Peyer's patch (tissue), 4 donors: Measurements from ENCODE around the gene BMF. TPM values are rescaled to one million over a fixed set of nuclear protein-coding genes. Genes with fewer than 3 reads are reported as not detected.

Experiments
- DNase-seq, 3 donors: peaks; one replicate each; pipeline ENCODE4 v3.0.0-alpha.2; 2017 to 2019
- H3K27ac ChIP-seq, 4 donors: fragments of 200-600 bp; sonication (generic); one replicate each; pipeline ENCODE4 v1.5.1; 2016 to 2019
- H3K27me3 ChIP-seq, 2 donors: fragments of 200-600 bp; sonication (generic); one replicate each; pipeline ENCODE4 v1.5.1; 2019
- H3K36me3 ChIP-seq, 3 donors: fragments of 200-600 bp; sonication (generic); one replicate each; pipeline ENCODE4 v1.5.1; 2016 to 2019
- H3K4me1 ChIP-seq, 4 donors: fragments of 200-600 bp; sonication (generic); one replicate each; pipeline ENCODE4 v1.5.1; 2016 to 2019
- H3K4me3 ChIP-seq, 4 donors: fragments of 200-600 bp; sonication (generic); 1 replicate in 3 of 4; 2 replicates in 1 of 4; pipeline ENCODE4 v1.5.1; 2016 to 2019; ENCODE audit warnings: mild to moderate bottlenecking in 1 of 4
- H3K9me3 ChIP-seq, 4 donors: fragments of 200-600 bp; sonication (generic); one replicate each; pipeline ENCODE4 v1.5.1; 2016 to 2019; ENCODE audit warnings: mild to moderate bottlenecking in 1 of 4
- POLR2A ChIP-seq, 2 donors: fragments of 450-650 bp; IDR thresholded peaks; one replicate each; pipeline ENCODE4 v1.5.1; 2017; ENCODE audit warnings: antibody characterized with exemption in 2 of 2, mild to moderate bottlenecking in 2 of 2, moderate library complexity in 2 of 2
- total RNA-seq, 4 donors: library from RNA; depleted of rRNA; stranded (reverse); fragments of >200 nt; gene quantifications; one replicate each; pipeline ENCODE4 v1.1.0, GENCODE V29; 2016
- TF ChIP-seq, protein P1 (sequence below), 6 experiments: fragments of 450-650 bp in 4 of 6; fragments of 200-600 bp in 2 of 6; sonication (generic) in 1 of 6; IDR thresholded peaks; one replicate each; pipeline ENCODE4 v1.5.1; 2017 to 2019; ENCODE audit warnings: antibody characterized with exemption in 6 of 6, mild to moderate bottlenecking in 3 of 6, moderate library complexity in 1 of 6

Gene BMF
- total RNA-seq, 4 donors from 2014 or later, result 13.5 to 98.2 (median 26.1) TPM

DNA sequence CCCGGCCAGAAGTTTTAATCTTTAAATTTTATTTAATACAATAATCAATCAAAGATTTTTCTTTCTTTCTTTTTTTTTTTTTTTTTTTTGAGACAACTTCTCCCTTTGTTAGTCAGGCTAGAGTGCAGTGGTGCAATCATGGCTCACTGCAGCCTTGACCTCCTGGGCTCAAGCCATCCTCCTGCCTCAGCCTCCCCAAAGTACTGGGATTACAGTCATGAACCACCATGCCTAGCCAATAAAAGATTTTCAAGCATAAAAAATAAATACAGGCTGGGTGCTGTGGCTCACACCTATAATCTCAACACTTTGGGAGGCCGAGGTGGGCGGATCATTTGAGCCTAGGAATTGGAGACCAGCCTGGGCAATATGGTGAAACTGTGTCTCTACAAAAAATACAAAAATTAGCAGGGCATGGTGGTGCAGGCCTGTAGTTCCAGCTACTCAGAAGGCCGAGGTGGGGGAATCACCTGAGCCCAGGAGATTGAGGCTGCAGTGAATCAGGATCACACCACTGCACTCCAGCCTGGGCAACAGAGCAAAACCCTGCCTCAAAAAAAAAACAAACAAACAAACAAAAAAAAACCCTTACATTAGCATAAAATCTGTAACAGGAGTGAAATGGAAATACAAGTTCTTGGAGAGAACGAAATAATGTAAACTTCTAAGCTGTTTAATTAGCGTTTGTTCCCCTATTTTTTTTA, 40.6 kb downstream of the BMF start:
- no peak overlapping the region for H3K4me3 ChIP-seq
- no peaks in the 10 kb centered on the region for H3K36me3 ChIP-seq
- no peaks in the 10 kb centered on the region for H3K27me3 ChIP-seq
- no peaks in the 10 kb centered on the region for H3K9me3 ChIP-seq
- TF ChIP-seq, protein P1, sequence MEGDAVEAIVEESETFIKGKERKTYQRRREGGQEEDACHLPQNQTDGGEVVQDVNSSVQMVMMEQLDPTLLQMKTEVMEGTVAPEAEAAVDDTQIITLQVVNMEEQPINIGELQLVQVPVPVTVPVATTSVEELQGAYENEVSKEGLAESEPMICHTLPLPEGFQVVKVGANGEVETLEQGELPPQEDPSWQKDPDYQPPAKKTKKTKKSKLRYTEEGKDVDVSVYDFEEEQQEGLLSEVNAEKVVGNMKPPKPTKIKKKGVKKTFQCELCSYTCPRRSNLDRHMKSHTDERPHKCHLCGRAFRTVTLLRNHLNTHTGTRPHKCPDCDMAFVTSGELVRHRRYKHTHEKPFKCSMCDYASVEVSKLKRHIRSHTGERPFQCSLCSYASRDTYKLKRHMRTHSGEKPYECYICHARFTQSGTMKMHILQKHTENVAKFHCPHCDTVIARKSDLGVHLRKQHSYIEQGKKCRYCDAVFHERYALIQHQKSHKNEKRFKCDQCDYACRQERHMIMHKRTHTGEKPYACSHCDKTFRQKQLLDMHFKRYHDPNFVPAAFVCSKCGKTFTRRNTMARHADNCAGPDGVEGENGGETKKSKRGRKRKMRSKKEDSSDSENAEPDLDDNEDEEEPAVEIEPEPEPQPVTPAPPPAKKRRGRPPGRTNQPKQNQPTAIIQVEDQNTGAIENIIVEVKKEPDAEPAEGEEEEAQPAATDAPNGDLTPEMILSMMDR (IDR thresholded peaks at IDR 0.05), result no peak
- no peak for TF ChIP-seq POLR2A (IDR thresholded peaks at IDR 0.05)
- DNase-seq, result no peak
- peaks cover 0 to 25% (median 23%) of the 10 kb centered on the region in 4 donors for H3K4me1 ChIP-seq
- peak overlapping the region in 1 of 4 donors; percentile 84 for H3K27ac ChIP-seq

DNA sequence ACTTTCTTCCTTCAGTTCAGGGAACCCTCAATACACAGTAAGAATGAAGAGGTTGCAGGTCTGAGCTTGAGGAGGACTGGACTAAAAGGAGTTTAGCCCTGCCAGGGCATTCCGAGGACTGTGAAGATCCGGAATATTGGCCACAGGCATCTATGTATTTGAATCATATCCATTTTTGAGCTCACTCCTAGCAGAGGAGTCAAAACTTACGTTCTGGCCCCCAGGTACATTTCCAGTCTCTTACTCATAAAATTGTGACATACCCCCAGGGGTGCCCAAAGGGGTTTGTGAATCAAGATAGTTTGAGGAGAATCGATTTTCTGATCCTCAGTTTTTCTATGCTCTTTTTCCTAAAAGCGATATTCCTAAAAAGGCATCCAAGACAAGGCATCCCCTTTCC, 42.1 kb downstream of the BMF start:
- DNase-seq, result no peak
- H3K36me3 ChIP-seq, result no peaks in the 10 kb centered on the region
- no peak for TF ChIP-seq POLR2A (IDR thresholded peaks at IDR 0.05)
- TF ChIP-seq, protein P1 (IDR thresholded peaks at IDR 0.05), result no peak
- no peak overlapping the region for H3K4me3 ChIP-seq
- H3K27ac ChIP-seq, result no peak overlapping the region
- peaks cover 0 to 25% (median 23%) of the 10 kb centered on the region in 4 donors for H3K4me1 ChIP-seq
- no peaks in the 10 kb centered on the region for H3K9me3 ChIP-seq
- H3K27me3 ChIP-seq, result no peaks in the 10 kb centered on the region

DNA sequence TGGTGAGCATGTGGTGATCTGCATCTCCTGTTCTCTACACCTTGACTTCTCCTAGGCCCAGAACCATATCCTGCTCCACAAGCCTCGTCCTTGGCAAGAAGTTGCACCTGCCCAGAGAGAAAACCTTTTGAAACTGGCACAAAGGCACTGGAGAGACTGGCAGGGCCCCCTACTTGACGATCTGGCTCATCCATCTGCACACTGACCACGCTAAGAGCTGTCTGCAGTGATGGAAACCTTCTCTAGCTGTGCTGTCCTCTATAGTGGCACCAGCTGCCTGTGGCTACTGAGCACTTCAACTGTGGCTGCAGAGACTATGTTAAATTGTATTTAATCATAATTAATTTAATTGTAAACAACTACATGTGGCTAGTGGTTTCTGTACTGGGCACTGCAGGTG, 43.5 kb downstream of the BMF start:
- DNase-seq, result no peak
- H3K27me3 ChIP-seq, result no peaks in the 10 kb centered on the region
- H3K4me3 ChIP-seq, result no peak overlapping the region
- H3K27ac ChIP-seq, result peak overlapping the region in 2 of 4 donors; percentile 66 to 69
- H3K36me3 ChIP-seq, result no peaks in the 10 kb centered on the region
- TF ChIP-seq POLR2A (IDR thresholded peaks at IDR 0.05), result no peak
- TF ChIP-seq, protein P1 (IDR thresholded peaks at IDR 0.05), result no peak
- H3K4me1 ChIP-seq, result peaks cover 0 to 24% (median 22%) of the 10 kb centered on the region in 4 donors
- no peaks in the 10 kb centered on the region for H3K9me3 ChIP-seq

DNA sequence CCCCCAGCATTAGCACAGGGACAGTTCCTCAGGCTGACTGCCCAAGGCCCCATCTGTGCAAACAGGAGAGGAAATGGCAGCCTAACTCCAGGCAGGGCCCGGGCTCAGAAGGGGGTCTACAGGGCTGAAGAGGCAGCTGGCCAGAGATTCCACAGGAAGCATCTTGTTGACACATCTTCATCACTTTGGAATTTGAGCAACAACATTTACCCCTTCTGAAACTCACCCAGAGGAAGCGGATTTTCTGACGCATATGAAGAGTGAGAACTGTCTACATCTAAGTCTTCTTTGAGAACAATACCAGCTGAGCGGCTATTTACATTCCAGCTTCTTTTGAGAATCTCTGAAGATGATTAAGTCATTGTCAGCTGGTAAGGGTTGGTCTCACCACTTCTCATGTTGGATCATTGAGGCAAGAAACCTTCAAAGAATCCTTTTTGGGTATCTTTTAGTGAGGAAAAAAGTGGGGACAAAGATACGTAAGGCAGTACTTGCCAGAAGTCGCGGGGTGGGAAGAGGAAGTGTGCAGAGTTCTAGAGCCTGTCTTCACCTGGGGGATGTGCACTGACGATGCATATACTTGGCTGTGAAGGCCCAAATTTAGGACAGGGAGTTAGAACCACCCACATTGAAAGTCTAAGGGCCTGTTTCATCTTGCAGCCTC, 44.3 kb downstream of the BMF start:
- TF ChIP-seq, protein P1 (IDR thresholded peaks at IDR 0.05), result no peak
- TF ChIP-seq POLR2A (IDR thresholded peaks at IDR 0.05), result no peak
- Histone ChIP-seq H3K27me3 (no peaks in the 10 kb centered on the region), H3K9me3 (no peaks in the 10 kb centered on the region), H3K36me3 (no peaks in the 10 kb centered on the region), H3K4me1 (peaks cover 0 to 16% (median 14%) of the 10 kb centered on the region in 4 donors), H3K4me3 (no peak overlapping the region), H3K27ac (peak overlapping the region in 2 of 4 donors; percentile 66 to 69)
- peak in 2 of 3 donors; percentile 55 to 64 for DNase-seq

DNA sequence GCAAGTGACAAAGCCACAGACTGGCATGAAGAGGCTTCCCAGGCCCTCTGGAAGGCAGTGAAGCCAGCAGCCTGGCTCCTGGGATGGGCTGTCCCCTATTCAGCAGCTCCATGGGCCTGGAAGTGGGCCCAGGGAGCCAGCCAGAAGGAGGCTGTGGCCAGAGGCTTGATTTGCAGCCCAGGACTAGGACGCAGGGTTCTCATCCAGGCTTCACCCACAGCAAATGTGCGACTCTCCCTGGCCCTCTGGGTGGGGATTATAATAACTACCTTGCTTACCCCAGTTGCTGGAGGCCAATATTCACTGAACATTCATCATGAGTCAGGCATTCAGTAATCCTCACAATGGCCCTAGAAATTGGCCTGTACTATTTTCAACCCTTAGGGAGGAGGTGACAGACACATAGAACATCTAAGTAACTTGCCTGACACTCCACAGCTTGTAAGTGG, 45.1 kb downstream of the BMF start:
- Histone ChIP-seq H3K4me3 (no peak overlapping the region), H3K4me1 (peaks cover 0 to 10% (median 6%) of the 10 kb centered on the region in 4 donors), H3K9me3 (no peaks in the 10 kb centered on the region), H3K36me3 (no peaks in the 10 kb centered on the region), H3K27ac (peak overlapping the region in 2 of 4 donors; percentile 66 to 69), H3K27me3 (no peaks in the 10 kb centered on the region)
- no peak for TF ChIP-seq POLR2A (IDR thresholded peaks at IDR 0.05)
- TF ChIP-seq, protein P1 (IDR thresholded peaks at IDR 0.05), result no peak
- peak in 1 of 3 donors; percentile 45 for DNase-seq
